MM.1S (cell line): Measurements from ENCODE around the gene TPST1.

Experiments used
- DNase-seq: peaks from one replicate; pipeline ENCODE4 v3.0.0-alpha.2; 2015
- H2AFZ ChIP-seq: fragments of 300-600 bp; sonication (generic); 2 replicates; pipeline ENCODE4 v1.6.0; 2016; ENCODE audit warnings: antibody characterized with exemption, low read length
- H3F3A ChIP-seq: fragments of 300-600 bp; sonication (generic); 2 replicates; pipeline ENCODE4 v1.6.1; 2016; ENCODE audit warnings: mild to moderate bottlenecking, antibody characterized with exemption, low read length, moderate library complexity, mixed read lengths; ENCODE audit not compliant: insufficient read depth
- H3K27ac ChIP-seq: fragments of 300-600 bp; sonication (generic); 2 replicates; pipeline ENCODE4 v1.5.1; 2016; ENCODE audit warnings: mild to moderate bottlenecking, low read length
- H3K27me3 ChIP-seq: fragments of 300-600 bp; sonication (generic); replicated peaks from 2 replicates; pipeline ENCODE4 v1.6.0; 2016; ENCODE audit warnings: low read length; ENCODE audit not compliant: insufficient read depth
- H3K36me3 ChIP-seq: fragments of 300-600 bp; sonication (generic); replicated peaks from 2 replicates; pipeline ENCODE4 v1.6.1; 2016; ENCODE audit warnings: mild to moderate bottlenecking, low read length, mixed read lengths; ENCODE audit not compliant: insufficient read depth
- H3K4me1 ChIP-seq: fragments of 300-600 bp; sonication (generic); 2 replicates; pipeline ENCODE4 v1.6.1; 2016; ENCODE audit warnings: low read length, mixed read lengths
- H3K4me2 ChIP-seq: fragments of 300-600 bp; sonication (generic); 2 replicates; pipeline ENCODE4 v1.6.0; 2016; ENCODE audit warnings: low read depth, low read length
- H3K4me3 ChIP-seq: fragments of 300-600 bp; sonication (generic); 2 replicates; pipeline ENCODE4 v1.5.1; 2016; ENCODE audit warnings: low read length, mixed read lengths
- H3K79me2 ChIP-seq: fragments of 300-600 bp; sonication (generic); 2 replicates; pipeline ENCODE4 v1.6.1; 2016; ENCODE audit warnings: mixed run types, low read length, mixed read lengths
- H3K9ac ChIP-seq: fragments of 300-600 bp; sonication (generic); 2 replicates; pipeline ENCODE4 v1.6.1; 2016; ENCODE audit warnings: low read length, mixed read lengths
- H3K9me2 ChIP-seq: fragments of 300-600 bp; sonication (generic); replicated peaks from 2 replicates; pipeline ENCODE4 v1.6.1; 2016; ENCODE audit warnings: mild to moderate bottlenecking, low read length, mixed read lengths; ENCODE audit not compliant: insufficient read depth
- H3K9me3 ChIP-seq: fragments of 300-600 bp; sonication (generic); replicated peaks from 2 replicates; pipeline ENCODE4 v1.6.1; 2016; ENCODE audit warnings: mild to moderate bottlenecking, low read length, mixed read lengths; ENCODE audit not compliant: insufficient read depth
- H4K20me1 ChIP-seq: fragments of 300-600 bp; sonication (generic); 2 replicates; pipeline ENCODE4 v1.6.1; 2016; ENCODE audit warnings: mild to moderate bottlenecking, low read length, moderate library complexity, mixed read lengths; ENCODE audit not compliant: insufficient read depth
- EZH2 ChIP-seq: fragments of 300-600 bp; sonication (generic); optimal IDR thresholded peaks from 2 replicates; pipeline ENCODE3; 2017; ENCODE audit warnings: low read depth, mild to moderate bottlenecking, antibody characterized with exemption, low read length, mixed read lengths
- EZH2phosphoT487 ChIP-seq: fragments of 300-600 bp; sonication (generic); IDR thresholded peaks from 2 replicates; pipeline ENCODE4 v1.6.1; 2018; ENCODE audit warnings: antibody characterized with exemption, low read length
- TF ChIP-seq, protein P1 (sequence below): fragments of 300-600 bp; sonication (generic); IDR thresholded peaks from 2 replicates; pipeline ENCODE4 v1.5.1; 2016; ENCODE audit warnings: antibody characterized with exemption, low read length, mixed read lengths

The TPST1 gene

DNA sequence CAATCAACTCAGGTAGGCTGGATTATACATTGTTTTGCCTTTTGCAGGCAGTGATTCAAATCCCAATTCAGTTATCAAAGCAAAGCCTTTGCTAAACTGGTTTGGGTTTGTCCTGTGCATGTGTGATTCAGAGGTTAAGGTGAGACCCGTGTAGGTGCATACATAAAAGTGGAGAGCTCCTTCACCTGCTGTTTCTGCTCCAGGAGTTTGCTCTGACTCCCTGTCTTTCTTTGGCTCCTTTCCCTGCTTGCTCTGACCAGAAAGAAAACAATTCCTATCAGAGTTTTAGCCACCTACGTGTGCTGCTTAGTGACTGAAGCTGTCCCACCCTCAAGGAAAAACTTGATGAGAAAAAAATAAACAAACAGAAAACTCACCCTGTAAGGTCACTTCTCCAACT is 101.1 kb downstream of the TPST1 start:
- H2AFZ ChIP-seq: no peak overlapping the region
- H3K36me3 ChIP-seq: no peaks in the 10 kb centered on the region
- no peak overlapping the region for H3K9ac ChIP-seq
- H3K4me3 ChIP-seq: no peak overlapping the region
- H3K27ac ChIP-seq: no peak overlapping the region
- no peaks in the 10 kb centered on the region for H3K4me1 ChIP-seq
- H4K20me1 ChIP-seq: no peaks in the 10 kb centered on the region
- TF ChIP-seq, protein P1, sequence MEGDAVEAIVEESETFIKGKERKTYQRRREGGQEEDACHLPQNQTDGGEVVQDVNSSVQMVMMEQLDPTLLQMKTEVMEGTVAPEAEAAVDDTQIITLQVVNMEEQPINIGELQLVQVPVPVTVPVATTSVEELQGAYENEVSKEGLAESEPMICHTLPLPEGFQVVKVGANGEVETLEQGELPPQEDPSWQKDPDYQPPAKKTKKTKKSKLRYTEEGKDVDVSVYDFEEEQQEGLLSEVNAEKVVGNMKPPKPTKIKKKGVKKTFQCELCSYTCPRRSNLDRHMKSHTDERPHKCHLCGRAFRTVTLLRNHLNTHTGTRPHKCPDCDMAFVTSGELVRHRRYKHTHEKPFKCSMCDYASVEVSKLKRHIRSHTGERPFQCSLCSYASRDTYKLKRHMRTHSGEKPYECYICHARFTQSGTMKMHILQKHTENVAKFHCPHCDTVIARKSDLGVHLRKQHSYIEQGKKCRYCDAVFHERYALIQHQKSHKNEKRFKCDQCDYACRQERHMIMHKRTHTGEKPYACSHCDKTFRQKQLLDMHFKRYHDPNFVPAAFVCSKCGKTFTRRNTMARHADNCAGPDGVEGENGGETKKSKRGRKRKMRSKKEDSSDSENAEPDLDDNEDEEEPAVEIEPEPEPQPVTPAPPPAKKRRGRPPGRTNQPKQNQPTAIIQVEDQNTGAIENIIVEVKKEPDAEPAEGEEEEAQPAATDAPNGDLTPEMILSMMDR: no peak
- no peak for TF ChIP-seq EZH2
- TF ChIP-seq EZH2phosphoT487: no peak
- no peaks in the 10 kb centered on the region for H3K79me2 ChIP-seq
- no peak for DNase-seq
- H3K9me2 ChIP-seq: no peaks in the 10 kb centered on the region
- no peaks in the 10 kb centered on the region for H3K27me3 ChIP-seq
- no peaks in the 10 kb centered on the region for H3K9me3 ChIP-seq
- H3K4me2 ChIP-seq: no peak overlapping the region
- no peaks in the 10 kb centered on the region for H3F3A ChIP-seq

DNA sequence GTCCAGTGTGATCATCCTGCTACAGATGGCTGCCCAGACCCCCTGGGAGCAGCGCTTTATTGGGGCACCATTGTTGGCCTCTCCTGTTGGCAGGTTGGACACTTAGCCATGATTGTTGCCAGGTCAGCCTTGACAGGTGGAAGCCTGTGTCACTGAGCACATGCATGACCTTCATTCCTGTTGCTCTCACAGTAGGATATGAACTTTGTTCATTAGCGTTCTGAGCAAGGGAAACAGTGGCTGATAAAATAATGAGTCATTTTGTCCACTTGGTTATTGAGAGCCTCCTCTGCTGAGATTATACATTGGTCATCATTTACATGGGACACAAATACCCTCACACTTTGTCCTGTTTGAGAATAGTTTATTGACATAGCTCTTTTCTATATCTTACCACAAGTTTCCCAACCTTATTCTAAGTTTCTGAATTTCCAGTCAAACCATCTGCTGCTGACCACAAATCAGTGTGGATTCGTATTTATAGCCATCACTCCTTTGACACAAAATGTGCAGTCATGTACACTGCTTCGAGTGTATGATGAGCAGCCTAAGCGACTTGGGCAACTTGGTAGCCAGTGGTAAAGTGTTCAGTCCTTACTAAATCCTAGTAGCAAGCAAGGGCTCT is 102.6 kb downstream of the TPST1 start:
- no peak overlapping the region for H3K4me3 ChIP-seq
- no peaks in the 10 kb centered on the region for H3K36me3 ChIP-seq
- H2AFZ ChIP-seq: no peak overlapping the region
- no peak overlapping the region for H3K27ac ChIP-seq
- H3K9me3 ChIP-seq: no peaks in the 10 kb centered on the region
- H3K4me2 ChIP-seq: no peak overlapping the region
- DNase-seq: no peak
- no peak overlapping the region for H3K9ac ChIP-seq
- no peaks in the 10 kb centered on the region for H3F3A ChIP-seq
- TF ChIP-seq, protein P1: no peak
- TF ChIP-seq EZH2phosphoT487 (no peak), EZH2 (no peak)
- H3K4me1 ChIP-seq: no peaks in the 10 kb centered on the region
- no peaks in the 10 kb centered on the region for H3K9me2 ChIP-seq
- no peaks in the 10 kb centered on the region for H3K27me3 ChIP-seq
- no peaks in the 10 kb centered on the region for H3K79me2 ChIP-seq
- no peaks in the 10 kb centered on the region for H4K20me1 ChIP-seq

- Histone ChIP-seq H3K9me2 (no peaks in the 10 kb centered on the region), H3K4me2 (no peak overlapping the region), H3F3A (no peaks in the 10 kb centered on the region), H3K79me2 (no peaks in the 10 kb centered on the region), H3K36me3 (no peaks in the 10 kb centered on the region), H3K27me3 (no peaks in the 10 kb centered on the region), H4K20me1 (no peaks in the 10 kb centered on the region), H3K4me1 (no peaks in the 10 kb centered on the region), H3K27ac (no peak overlapping the region), H3K4me3 (no peak overlapping the region), H3K9ac (no peak overlapping the region), H3K9me3 (no peaks in the 10 kb centered on the region), H2AFZ (no peak overlapping the region)
- DNase-seq: no peak
- no peak for TF ChIP-seq EZH2
- TF ChIP-seq EZH2phosphoT487: no peak
Measured at GRCh38 chr7:66308411-66308810, 103.3 kb downstream of the TPST1 start.

GRCh38 chr7:66310620-66311019 is 105.5 kb downstream of the TPST1 start:
- Histone ChIP-seq H3K27ac (no peak overlapping the region), H3F3A (no peaks in the 10 kb centered on the region), H2AFZ (no peak overlapping the region), H3K4me2 (no peak overlapping the region), H3K27me3 (no peaks in the 10 kb centered on the region), H3K9ac (no peak overlapping the region), H3K9me3 (no peaks in the 10 kb centered on the region), H3K36me3 (no peaks in the 10 kb centered on the region), H4K20me1 (no peaks in the 10 kb centered on the region), H3K9me2 (no peaks in the 10 kb centered on the region), H3K4me3 (no peak overlapping the region), H3K79me2 (no peaks in the 10 kb centered on the region), H3K4me1 (no peaks in the 10 kb centered on the region)
- DNase-seq: no peak
- no peak for TF ChIP-seq EZH2phosphoT487
- TF ChIP-seq EZH2: no peak
- TF ChIP-seq, protein P1: no peak
